ENCODE measurements around the gene DOCK10.
"Not testable (repeated sequence)": the region's sequence is repeated elsewhere in the genome, so short reads cannot be mapped to it uniquely, and the experiment has no call there.

The DOCK10 gene

DNA sequence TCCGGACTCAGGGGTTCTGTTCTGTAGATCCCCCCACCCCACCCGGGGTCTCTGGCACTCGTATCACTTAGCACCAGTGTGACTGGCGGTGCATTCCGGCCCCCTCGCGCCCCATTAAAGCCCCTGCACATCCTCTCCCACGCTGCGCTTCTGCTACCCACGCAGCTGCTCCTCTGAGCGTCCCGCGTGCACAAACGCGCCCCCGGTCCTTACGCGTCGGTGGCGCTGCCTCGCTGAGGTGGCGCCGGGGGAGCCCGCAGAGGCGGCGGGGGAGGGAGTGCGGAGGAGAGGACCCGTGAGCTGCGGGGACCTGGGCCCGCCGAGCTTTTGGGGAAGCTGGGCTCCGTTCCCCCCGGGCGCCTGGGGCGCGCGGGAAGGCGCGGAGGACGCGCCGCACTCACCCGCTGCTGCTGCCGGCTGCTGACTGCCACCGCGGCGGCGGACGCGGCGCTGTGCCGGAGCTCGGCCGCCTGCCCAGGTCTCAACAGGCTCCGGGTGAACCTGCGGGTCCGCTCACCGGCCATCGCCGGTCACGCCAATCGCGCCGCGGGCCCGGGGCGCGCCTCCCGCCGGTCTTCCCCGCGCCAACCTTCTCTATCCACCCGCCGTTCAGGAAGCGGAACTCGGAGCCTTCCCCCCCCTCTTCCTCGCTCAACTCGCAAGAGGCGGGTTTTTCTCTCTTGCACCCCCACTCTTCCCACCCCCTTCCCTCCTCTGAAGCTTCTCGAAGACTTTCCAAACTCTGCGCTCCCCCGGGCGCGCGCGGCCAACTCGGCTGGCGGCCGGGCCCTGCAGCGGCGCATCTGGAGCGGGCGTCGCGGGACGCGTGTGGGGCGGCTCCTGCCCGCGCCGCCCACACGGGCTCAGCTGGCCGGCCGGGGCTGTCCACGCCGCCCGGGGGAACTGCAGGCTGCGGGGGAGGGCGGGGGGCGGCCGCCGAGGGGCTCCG is at the start of gene DOCK10:
TSS of gene DOCK10 (minus strand) at position 618 of the 949 bp plus-strand sequence. CDS start at position 524, 94 bp downstream.
- DNase-seq = peak; percentile 75

DNA sequence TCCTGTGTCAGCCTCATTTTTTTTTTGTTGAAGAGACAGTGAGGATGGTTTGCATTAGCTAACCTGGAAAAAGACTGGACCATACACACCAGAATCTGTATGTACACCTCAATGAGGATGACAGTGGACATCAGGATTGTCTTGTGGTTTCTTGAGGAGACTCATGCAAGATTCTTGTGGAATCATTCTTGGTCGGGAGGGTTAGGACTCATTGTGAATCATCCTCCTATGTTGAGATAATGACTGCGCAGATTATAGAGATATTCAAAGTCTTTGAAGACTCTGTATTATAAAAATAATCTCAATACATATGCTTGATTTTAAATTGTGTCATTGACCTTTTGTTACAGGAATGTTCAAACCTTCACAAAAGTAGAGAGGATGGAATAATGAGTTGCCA is 49.1 kb upstream of the DOCK10 start:
- no peak for DNase-seq

DNA sequence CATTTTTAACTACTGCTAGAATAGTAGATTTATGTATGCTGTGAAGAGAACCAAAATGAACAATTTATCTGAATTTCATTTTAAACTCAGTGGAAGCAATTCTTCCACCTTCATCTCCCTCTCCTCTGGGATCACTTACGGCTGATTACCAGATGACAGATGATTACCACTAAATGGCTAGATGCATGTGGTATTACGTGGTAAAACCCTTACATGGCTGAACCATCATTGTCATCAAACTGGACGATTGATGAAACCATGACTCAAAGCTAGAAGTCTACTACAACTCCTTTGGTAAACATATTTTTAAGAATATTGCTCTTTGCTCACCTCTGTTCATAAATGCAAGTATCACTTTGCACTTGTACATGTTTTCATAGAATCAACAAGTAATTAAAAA is 48.5 kb upstream of the DOCK10 start:
- no peak for DNase-seq

DNA sequence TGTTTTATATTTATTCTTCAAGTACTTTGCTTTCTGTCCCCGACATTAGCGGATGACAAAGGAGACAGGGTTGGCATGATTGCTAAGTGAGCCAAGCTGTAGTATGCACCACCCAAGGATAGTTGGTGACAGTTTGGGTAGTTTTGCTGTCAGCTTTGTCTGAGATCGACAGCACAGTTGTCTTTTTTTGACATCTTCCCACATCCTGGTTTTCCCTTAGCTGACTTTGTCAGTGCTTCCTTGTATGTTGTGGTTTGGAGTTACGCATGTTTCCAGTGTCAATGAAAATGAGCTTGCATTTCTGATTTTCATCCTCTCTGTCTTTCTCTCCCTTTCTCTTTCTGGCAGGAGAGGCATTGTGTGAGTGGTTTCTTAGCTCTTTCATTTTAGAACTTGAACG is 44.6 kb upstream of the DOCK10 start:
- DNase-seq = no peak

DNA sequence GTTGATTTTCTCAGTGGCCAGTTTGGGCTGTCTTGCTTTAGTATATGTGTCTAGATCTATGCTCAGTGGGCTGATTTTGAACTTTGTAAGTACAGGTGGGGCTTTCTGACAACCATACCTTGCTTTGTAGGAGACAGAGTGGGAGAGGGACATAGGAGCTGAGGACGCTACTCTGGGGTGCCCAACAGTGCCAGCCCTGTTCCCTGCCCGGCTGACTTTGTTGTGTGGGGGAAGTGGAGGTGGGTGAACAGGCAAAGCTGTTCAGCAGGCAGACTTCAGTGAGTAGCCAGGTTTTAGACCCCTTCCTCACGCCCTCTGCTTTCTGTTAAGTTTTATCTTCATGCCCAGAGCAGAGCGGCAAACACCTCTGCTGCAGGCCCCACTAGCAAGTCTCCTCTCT is 44.2 kb upstream of the DOCK10 start:
- DNase-seq = no peak

DNA sequence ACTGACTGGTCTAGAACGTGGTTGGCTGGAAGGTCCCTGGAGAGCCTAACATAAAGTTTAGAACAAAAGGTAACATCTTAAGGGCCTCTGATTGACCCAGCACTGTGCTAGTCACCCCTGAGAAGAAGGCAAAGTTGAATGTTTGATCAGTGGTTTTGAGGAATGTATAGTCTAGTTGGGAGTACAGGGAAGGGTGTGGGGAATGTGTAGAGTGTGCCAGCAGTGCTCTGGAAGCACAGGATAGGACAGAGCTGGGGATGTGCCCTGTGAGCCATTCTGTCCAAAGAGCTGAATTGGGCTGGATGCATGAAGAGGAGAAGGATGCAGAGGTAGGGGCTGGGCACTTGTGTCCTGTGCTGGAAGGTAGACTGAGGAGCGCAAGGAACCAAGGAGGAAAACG is 41.0 kb upstream of the DOCK10 start:
- no peak for DNase-seq

DNA sequence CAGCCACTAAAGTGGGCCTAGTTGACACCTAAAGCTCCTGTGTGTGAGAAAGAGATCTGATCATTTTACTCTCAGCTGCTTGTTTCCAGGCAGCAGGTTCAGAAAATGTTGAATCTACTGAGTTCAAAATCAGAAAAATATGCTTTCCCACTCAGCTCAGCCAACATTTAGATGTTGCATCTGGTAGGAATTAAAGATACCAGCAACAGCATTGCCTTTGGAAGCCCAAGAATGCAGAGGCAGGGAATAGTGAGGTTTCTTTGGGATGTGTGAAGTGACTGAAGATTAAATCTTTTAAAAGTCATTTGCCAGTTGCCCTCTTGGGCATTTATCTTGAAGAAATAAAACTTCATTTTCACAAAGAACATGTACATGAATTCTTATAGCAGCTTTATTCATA is 33.9 kb upstream of the DOCK10 start:
- DNase-seq = no peak

DNA sequence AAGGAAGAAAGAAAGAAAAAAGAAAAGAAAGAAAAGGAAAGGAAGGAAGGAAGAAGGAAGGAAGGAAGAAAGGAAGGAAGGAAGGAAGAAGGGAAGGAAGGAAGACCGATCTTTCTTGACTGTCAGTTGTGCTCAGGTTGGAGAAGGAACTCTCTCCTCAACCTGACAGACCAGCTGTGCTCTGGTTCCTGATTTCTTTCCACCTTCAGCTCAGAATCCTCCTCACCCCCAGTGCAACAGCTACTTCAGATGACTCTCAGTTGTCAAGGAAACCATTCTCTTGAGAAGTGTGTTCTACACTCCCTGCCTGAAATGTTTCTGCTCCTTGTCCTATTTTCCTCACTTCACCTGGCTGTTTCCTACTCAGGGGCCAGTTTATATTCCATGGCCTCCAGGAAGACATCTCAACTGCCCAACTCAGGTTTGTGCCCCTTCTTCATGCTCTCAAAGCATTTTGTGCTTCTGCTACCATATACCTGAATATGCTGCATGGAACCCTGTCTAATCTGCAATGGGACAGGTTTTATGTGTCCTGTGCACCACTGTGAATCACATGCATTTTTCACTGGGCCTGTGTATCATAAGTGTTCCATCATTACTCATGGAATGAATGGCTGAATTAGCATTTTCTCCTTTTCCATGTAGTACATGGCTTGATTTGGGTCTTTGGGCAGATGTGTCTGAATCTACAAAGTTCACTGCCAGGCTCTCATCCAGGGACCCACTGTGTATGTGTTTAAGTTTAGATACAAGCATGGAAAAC is 32.8 kb upstream of the DOCK10 start:
- DNase-seq = no peak

DNA sequence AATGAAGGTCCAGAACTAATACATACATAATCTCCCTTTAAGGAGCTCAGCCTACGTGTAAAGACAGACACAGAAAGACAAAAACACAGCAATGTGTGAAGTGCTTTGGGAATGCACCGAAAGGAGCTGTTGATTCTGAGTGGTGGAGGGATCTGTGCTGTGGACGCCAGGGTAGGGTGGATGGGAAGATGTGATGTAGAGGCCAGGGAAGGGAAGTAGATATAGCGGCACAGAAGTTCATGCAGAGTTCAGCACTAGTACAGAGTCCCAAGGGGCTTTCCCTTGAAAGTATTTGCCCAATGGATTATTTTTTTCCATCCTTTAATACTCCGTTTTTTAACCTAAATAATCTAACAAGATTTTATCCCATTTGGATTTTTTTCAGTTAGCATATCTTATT is 32.1 kb upstream of the DOCK10 start:
- DNase-seq = no peak

DNA sequence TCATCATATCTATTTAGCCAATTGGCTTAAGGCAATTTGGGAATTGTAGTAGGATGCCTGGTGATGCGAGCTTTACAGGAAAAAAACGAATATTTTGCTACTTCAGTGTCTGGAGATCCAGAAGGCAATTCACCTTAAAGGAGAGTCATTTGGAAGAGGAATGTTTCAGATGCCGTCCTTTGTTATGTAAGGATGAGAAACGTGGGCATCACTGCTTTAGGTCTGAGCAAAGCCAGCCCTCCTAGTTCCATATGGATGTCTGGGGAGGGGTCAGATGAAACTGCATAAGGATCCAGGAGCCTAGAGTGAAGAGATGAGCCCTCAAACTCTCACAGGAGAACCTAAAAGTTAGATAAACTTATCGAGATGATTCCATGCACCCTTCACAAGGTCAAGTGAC is 30.9 kb upstream of the DOCK10 start:
- no peak for DNase-seq

DNA sequence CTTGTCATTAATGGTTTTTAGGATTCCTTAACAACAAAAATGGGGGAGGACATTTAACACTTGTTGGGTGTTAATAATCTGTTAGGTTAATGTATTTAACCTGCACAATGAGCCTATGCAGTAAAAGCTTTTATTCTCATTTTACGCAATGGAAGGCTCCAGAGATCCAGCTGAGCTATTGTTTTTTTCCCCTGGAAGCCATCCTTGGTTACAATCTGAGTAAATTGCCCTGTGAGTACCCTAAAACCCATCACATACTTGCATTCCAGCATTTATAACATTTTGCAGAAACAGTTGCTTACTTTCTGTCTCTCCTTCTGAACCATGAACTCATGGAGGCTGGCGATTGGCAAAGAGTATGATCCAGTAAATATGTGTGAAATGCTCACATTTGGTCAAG is 30.2 kb upstream of the DOCK10 start:
- no peak for DNase-seq

DNA sequence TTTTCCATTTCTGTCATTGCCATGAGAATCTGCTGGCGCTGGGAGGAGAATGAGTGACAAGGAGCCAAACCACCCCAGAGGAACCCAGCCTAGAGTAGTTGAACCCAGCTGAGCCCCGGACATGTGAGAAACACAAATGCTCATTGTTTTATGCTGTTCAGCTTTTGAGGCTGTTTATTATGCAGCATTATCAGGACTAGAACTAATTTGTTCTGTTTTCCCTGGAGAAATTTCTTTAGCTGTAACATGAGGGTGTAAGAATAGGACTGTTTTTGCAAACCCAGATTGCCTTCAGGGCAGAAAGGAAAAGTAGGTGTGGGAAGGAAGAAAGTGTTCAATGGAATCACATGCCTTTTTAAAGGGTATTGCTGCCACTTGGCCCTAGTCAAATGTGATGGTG is 28.5 kb upstream of the DOCK10 start:
- DNase-seq = no peak

DNA sequence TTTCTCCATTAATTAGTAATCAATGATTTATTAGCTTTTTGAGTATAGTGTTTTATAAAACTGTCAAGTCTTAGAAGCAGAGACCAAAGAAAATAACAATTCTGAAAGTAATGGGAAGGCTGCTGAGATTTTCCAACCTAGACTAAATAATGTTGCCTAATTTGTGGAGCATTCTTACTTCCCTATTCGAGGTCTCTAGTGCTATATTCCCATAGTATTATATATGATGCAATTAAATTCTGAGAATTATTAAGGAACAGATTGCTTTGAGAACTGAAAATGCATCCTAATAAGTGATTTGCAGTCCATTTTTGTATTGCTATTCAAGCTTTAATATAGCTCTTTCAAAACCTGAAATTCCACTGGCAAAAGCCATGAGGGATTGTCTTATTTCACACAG is 27.7 kb upstream of the DOCK10 start:
- no peak for DNase-seq

DNA sequence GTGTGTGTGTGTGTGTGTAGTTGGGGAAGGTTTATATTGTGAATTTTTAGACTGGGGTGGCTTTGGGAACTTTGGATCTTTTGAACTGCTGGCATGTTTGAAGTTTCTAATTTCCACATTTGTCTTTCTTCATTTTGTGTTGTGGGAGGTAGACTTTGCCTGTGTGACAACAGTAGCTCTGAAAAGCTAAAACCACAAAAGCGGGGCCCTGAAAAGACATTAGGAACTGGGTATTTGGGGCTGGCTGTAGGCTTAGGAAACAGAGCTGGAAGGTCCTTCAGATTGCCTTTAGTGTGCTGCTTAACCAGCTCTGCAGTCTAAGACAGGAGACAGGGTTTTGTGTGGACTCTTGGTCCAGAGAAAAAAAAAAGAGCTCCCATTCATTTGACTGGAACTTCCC is 27.2 kb upstream of the DOCK10 start:
- no peak for DNase-seq

DNA sequence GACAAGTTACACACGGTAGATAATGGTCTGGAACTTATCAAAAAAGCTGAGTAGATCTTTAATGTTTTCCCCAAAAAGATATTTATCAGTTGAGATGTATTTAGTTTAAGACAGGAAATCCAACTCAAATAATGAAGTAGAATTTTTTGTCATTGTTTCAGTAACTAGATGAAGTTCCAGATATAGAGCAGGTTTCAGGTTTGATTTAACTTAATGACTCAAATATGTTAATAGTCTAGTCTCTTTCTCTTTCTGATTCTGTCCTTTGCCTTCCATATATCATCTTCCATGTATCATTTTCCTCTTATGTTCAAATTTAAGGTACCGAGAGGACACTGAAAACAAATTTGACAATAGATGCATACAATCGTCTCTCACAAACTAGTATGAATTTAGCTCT is 23.6 kb upstream of the DOCK10 start:
- no peak for DNase-seq

DNA sequence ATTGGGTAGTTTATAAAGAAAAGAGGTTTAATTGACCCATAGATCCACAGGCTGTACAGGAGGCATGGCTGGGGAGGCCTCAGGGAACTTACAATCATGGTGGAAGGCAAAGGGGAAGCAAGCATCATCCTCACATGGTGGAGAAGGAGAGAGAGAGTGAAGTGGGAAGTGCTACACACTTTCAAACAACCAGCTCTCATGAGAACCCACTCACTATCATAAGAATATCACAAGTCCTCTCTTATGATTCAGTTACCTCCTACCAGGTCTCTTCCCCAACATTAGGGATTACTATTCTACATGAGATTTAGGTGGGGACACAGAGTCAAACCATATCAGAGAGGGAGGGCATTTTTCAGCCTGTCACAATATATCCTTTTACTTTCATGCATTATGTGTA is 22.7 kb upstream of the DOCK10 start:
- DNase-seq = no peak

DNA sequence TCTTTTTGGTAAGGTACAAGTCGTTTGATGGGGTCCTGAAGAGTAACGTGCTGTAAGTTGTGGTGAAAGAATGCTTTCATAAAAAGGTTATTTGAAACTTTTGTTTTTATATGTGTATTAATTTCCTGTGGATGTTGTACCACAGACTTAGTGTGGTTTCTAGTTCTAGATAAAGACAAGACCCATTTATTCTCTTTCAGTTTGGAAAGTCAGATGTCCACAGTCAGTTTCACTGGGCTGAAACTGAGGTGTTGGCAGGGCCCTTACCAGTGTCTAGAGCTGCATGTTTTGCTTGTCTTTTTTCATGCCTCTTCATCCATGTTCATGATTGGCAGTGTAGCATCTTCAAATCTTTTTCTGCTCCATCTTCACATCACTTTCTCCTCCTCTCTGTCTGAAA is 22.1 kb upstream of the DOCK10 start:
- no peak for DNase-seq

DNA sequence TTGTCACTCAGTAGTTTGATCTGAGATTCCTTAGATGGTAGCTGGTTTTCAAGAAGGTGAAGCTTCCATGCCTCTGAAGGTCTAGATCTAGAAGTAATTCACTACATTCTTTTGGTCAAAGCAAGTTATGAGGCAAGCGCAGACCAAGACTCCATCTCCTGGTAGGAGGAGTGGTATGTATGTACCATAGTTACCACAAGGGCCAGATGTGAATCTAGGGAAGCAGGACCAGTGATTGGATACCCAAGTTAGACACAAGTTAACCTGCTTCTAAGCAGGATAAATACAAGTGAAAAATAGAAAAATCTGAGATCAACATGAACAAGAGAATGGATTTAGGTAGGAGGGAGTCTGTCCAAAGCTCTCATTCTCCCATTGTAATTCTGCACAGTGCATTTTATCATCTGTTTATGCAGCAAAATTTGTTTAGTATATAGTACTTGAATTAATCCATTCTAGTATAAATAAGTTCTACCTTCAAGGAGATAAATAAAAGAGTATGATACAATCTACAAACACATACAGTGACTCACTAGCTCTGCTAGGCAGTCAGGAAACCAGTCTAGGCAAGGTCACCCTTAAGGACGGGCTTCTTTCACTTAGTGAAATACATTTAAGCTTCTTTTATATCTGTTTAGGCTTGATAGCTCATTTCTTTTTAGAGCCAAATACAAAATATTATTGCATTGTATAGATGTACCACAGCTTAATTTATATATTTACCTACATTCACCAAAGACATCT is 14.2 kb upstream of the DOCK10 start:
- no peak for DNase-seq

DNA sequence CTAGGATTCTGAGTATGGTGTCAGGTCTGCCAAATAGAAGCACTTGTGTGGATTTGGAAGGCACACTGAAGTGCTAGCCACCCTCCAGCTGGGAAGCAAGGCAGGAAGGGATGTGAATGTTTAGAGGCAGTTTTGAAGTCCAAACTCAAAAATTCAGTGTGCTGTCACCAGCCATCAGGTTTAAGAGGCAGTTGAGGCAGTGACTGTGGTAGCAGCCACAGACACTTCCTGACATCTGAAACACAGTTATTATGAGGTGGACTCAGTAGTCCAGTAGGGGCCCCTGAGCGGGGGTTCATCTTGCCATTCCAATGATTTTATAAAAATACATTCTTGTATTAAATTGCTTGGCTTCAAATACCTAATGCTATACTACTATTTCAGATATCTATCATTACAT is 13.4 kb upstream of the DOCK10 start:
- DNase-seq = no peak

DNA sequence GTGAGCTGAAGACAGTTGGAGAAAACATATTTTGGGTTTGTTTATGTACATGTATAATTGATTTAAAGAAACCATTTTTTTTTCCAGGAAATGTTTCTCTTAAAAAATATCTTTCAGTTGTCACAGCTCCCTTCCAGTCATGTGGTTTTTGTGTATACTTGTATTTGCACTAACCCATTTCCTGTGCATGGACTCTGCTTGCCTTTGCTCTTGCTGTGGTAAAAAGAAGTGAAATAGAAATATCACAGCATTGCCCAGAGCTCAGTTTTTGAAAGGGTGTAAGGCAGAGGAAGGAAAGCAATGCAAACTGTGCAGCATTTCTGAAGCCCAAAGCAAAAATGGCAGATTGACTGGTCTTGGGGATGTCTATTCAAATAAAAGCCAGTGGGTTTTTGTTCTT is 10.4 kb upstream of the DOCK10 start:
- peak; percentile 56 for DNase-seq

DNA sequence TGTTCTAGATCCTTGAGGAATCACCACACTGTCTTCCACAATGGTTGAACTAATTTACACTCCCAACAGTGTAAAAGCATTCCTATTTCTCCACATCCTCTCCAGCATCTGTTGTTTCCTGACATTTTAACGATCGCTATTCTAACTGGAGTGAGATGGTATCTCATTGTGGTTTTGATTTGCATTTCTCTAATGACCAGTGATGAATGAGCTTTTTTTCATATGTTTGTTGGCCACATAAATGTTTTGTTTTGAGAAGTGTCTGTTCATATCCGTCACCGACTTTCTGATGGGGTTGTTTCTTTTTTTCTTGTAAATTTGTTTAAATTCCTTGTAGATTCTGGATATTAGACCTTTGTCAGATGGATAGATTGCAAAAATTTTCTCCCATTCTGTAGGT is 5.2 kb upstream of the DOCK10 start:
- not testable (repeated sequence) for DNase-seq

DNA sequence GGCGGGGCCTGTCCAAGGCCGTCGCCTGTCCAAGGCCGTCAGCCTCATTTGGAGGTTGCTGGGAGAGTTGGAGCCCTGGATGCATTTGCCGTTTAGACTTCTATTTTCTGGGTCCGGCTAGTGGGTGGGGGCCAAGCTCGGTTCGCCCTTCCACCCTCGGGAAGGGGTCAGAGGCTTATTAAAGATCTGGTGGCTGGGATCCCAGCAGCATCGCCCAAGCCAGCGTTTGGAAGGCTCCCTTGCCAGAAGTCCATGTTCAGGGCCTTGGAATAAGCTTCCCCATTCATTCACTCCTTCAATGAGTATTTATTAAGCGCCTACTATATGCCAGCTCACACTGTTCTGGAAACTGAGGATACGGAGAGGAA is 516 bp upstream of the DOCK10 start:
- no peak for DNase-seq

DNA sequence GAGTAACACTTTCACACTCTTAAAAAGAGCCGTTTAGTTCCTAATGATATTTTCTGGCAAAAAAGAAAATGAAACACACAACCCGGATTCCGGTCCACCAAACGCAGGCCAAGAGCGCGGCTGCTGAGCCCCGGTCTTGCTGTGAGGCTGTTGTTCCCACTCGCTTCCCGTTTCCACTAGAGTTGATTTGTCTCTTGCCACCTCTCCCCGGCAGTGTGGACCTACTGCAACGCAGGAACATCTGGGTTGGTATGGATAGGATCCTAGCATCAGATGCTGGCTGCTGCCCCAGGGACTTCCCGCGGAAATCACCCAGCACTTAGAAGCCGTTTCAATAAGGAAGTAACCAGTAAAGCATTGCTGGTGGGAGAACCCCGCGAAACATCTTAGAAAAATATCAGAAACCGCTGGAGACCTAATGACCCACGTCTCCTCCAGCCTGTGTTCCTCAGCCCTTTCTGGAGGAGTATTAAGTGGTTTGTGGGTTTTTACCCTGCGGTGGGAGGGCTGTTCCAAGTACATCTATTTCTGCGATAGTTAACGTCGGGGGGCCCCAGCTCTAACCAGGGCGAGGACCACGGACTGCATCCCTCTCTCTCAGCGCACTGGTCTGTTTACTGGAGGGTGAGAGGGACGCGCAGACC is 939 bp downstream of the DOCK10 start:
- peak; percentile 84 for DNase-seq
